SIG-M5 (cell line): ENCODE data around the gene LFNG.

Experiments
- DNase-seq: peaks from one replicate; lab custom pipeline; 2025; lab: John Stamatoyannopoulos, UW

Gene LFNG

GRCh38 chr7:2503056-2503941 is 16.3 kb upstream of the LFNG start:
- DNase-seq = no peak

GRCh38 chr7:2504128-2504888 is 15.3 kb upstream of the LFNG start:
- no peak for DNase-seq

- no peak for DNase-seq
Measured at GRCh38 chr7:2504889-2505375, 14.6 kb upstream of the LFNG start.

- DNase-seq = no peak
Measured at GRCh38 chr7:2505401-2505800, 14.2 kb upstream of the LFNG start.

GRCh38 chr7:2507208-2507916 is 12.2 kb upstream of the LFNG start:
- DNase-seq = no peak

- no peak for DNase-seq
Measured at GRCh38 chr7:2507917-2508306, 11.7 kb upstream of the LFNG start.

GRCh38 chr7:2508327-2509215 is 11.0 kb upstream of the LFNG start:
- no peak for DNase-seq

GRCh38 chr7:2509298-2509906 is 10.2 kb upstream of the LFNG start:
- no peak for DNase-seq

GRCh38 chr7:2510130-2510776 is 9.3 kb upstream of the LFNG start:
- DNase-seq = no peak

GRCh38 chr7:2510909-2511768 is 8.4 kb upstream of the LFNG start:
- no peak for DNase-seq

- DNase-seq = no peak
Measured at GRCh38 chr7:2511769-2512168, 7.8 kb upstream of the LFNG start.

GRCh38 chr7:2512179-2512661 is 7.4 kb upstream of the LFNG start:
- no peak for DNase-seq

GRCh38 chr7:2512713-2513112 is 6.9 kb upstream of the LFNG start:
- no peak for DNase-seq

- DNase-seq = no peak
Measured at GRCh38 chr7:2513702-2514101, 5.9 kb upstream of the LFNG start.

- no peak for DNase-seq
Measured at GRCh38 chr7:2514473-2515423, 4.8 kb upstream of the LFNG start.

- DNase-seq = no peak
Measured at GRCh38 chr7:2515424-2516193, 4.0 kb upstream of the LFNG start.

- DNase-seq = no peak
Measured at GRCh38 chr7:2516194-2516555, 3.4 kb upstream of the LFNG start.

GRCh38 chr7:2517026-2517425 is 2.5 kb upstream of the LFNG start:
- DNase-seq = no peak
